CD14-positive monocyte (primary cell): ENCODE results near the gene GPLD1. TPM values are rescaled to one million over a fixed set of nuclear protein-coding genes. Genes with fewer than 3 reads are reported as not detected.

Experiments used
- DNase-seq, 3 donors: peaks; one replicate each; pipeline ENCODE4 v3.0.0-alpha.2; 2011 to 2022
- H2AFZ ChIP-seq: 2 replicates; pipeline ENCODE4 v1.6.0; 2012; ENCODE audit warnings: mild to moderate bottlenecking, low read depth, low read length, inconsistent platforms; ENCODE audit not compliant: insufficient read depth, poor library complexity, severe bottlenecking
- H3K27ac ChIP-seq, 2 donors: 1 replicate in 1 of 2; 2 replicates in 1 of 2; pipeline ENCODE4 v1.5.1; 2012 to 2013; ENCODE audit warnings: low read length in 2 of 2, control low read depth in 1 of 2, inconsistent platforms in 1 of 2, low read depth in 1 of 2, mild to moderate bottlenecking in 1 of 2
- H3K27me3 ChIP-seq, 2 donors: one replicate each; pipeline versions ENCODE4 v1.6.0 to v1.6.1; 2011 to 2013; ENCODE audit warnings: low read length in 2 of 2; ENCODE audit not compliant: control insufficient read depth in 2 of 2, insufficient read depth in 2 of 2
- H3K36me3 ChIP-seq, 2 donors: replicated peaks in 1 of 2; 1 replicate in 1 of 2; 2 replicates in 1 of 2; pipeline versions ENCODE4 v1.5.1 to v1.6.1; 2012 to 2013; ENCODE audit warnings: low read length in 2 of 2, control low read depth in 1 of 2, inconsistent platforms in 1 of 2, mild to moderate bottlenecking in 1 of 2; ENCODE audit not compliant: insufficient read depth in 2 of 2, control insufficient read depth in 1 of 2
- H3K4me1 ChIP-seq, 2 donors: 1 replicate in 1 of 2; 2 replicates in 1 of 2; pipeline versions ENCODE4 v1.5.1 to v1.6.1; 2012 to 2013; ENCODE audit warnings: low read length in 2 of 2, control low read depth in 1 of 2, inconsistent platforms in 1 of 2, mild to moderate bottlenecking in 1 of 2, moderate library complexity in 1 of 2; ENCODE audit not compliant: insufficient read depth in 2 of 2, control insufficient read depth in 1 of 2
- H3K4me2 ChIP-seq: replicated peaks from 2 replicates; pipeline ENCODE3; 2012; ENCODE audit warnings: low read length, moderate library complexity, mild to moderate bottlenecking; ENCODE audit not compliant: poor library complexity, severe bottlenecking; ENCODE audit errors: extremely low read depth
- H3K4me3 ChIP-seq, 3 experiments: fragments of 200-600 bp in 1 of 3; sonication (generic) in 1 of 3; replicated peaks in 1 of 3; 1 replicate in 2 of 3; 2 replicates in 1 of 3; pipeline ENCODE4 v1.5.1; 2011 to 2013; ENCODE audit warnings: low read length in 3 of 3, mild to moderate bottlenecking in 3 of 3, control low read depth in 2 of 3, low read depth in 2 of 3, inconsistent platforms in 1 of 3, moderate library complexity in 1 of 3
- H3K79me2 ChIP-seq: 2 replicates; pipeline ENCODE4 v1.6.0; 2012; ENCODE audit warnings: mild to moderate bottlenecking, control low read depth, inconsistent platforms, low read length, moderate library complexity; ENCODE audit not compliant: insufficient read depth
- H3K9ac ChIP-seq: 2 replicates; pipeline ENCODE4 v1.6.0; 2017; ENCODE audit warnings: low read length, mild to moderate bottlenecking; ENCODE audit not compliant: insufficient read depth, poor library complexity, severe bottlenecking
- H3K9me3 ChIP-seq, 2 donors: replicated peaks in 1 of 2; 1 replicate in 1 of 2; 2 replicates in 1 of 2; pipeline versions ENCODE4 v1.5.1 to v1.6.1; 2012 to 2013; ENCODE audit warnings: low read length in 2 of 2, control low read depth in 1 of 2; ENCODE audit not compliant: control insufficient read depth in 1 of 2, insufficient read depth in 1 of 2
- H4K20me1 ChIP-seq: 2 replicates; pipeline ENCODE4 v1.6.0; 2012; ENCODE audit warnings: mild to moderate bottlenecking, low read length, control low read depth, moderate library complexity; ENCODE audit not compliant: insufficient read depth
- H3K27ac Mint-ChIP-seq, 7 donors: one replicate each; pipeline ENCODE4 v1.8.0; 2020; ENCODE audit warnings: mild to moderate bottlenecking in 7 of 7, mixed read lengths in 7 of 7, moderate library complexity in 6 of 7, inconsistent platforms in 2 of 7
- H3K27me3 Mint-ChIP-seq, 3 donors: one replicate each; pipeline ENCODE4 v1.8.0; 2021 to 2022; ENCODE audit warnings: low read depth in 3 of 3, mild to moderate bottlenecking in 3 of 3, mixed read lengths in 3 of 3, moderate library complexity in 3 of 3, inconsistent platforms in 1 of 3
- H3K36me3 Mint-ChIP-seq, 2 donors: one replicate each; pipeline ENCODE4 v1.8.0; 2020; ENCODE audit warnings: mixed read lengths in 2 of 2, inconsistent platforms in 1 of 2, mild to moderate bottlenecking in 1 of 2
- H3K4me1 Mint-ChIP-seq: one replicate; pipeline ENCODE4 v1.8.0; 2020; ENCODE audit warnings: mild to moderate bottlenecking, mixed read lengths
- H3K4me3 Mint-ChIP-seq, 2 donors: one replicate each; pipeline ENCODE4 v1.8.0; 2020; ENCODE audit warnings: mild to moderate bottlenecking in 2 of 2, mixed read lengths in 2 of 2, moderate library complexity in 1 of 2
- H3K9me3 Mint-ChIP-seq, 7 donors: one replicate each; pipeline ENCODE4 v1.8.0; 2020 to 2022; ENCODE audit warnings: mixed read lengths in 7 of 7, mild to moderate bottlenecking in 6 of 7, moderate library complexity in 6 of 7, inconsistent platforms in 2 of 7
- CTCF ChIP-seq: fragments of 200-600 bp; IDR thresholded peaks from one replicate; pipeline ENCODE4 v1.8.0; 2022; ENCODE audit warnings: antibody characterized with exemption, mild to moderate bottlenecking
- WGBS: methylation state at CpG from one replicate; pipeline ENCODE4 v1.1.5; 2013; ENCODE audit warnings: missing lambda C conversion rate; ENCODE audit not compliant: insufficient coverage; 5-methylcytosine and 5-hydroxymethylcytosine counted together
- intact Hi-C, 2 donors: fragments of 100-400 bp; cut with micrococcal nuclease; formaldehyde crosslinking; loops; one replicate each; pipeline versions ENCODE4 v1.15.0 to v1.15.1; 2023
- polyA plus RNA-seq, 3 donors: library from polyadenylated mRNA; depleted of rRNA in 1 of 3; unstranded in 2 of 3; stranded (reverse) in 1 of 3; fragments of 300-500 nt in 2 of 3; fragments of >200 nt in 1 of 3; fragmentation: Illumina TruSeq in 2 of 3; gene quantifications; 1 replicate in 2 of 3; 2 replicates in 1 of 3; pipeline ENCODE4 v1.2.3, GENCODE V29; 2012 to 2021

Gene GPLD1
- polyA plus RNA-seq, 3 donors, result not detected

DNA sequence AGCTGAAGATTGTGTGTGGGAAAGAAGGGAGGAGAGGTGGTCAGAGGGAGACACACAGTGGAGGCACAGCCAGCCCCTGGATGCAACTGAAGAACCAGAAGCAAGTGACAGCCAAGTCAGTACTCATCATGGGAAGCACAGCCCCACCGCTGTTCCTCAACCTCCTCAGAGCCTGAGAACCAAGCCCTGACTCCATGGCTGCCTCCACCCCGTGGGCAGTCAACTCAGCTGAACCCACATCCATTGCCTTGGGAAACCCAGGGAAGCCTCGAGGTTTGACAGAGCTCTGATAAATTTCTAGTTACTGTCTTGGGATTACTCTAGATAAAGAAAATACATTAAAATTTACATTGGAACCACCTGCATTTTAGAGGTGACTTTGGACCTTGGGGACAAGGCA is 35.0 kb upstream of the GPLD1 start:
- no peak overlapping the region for H3K9ac ChIP-seq
- no peak overlapping the region for H3K4me2 ChIP-seq
- Mint-ChIP-seq H3K36me3 (no peaks in the 10 kb centered on the region), H3K27ac (no peak overlapping the region), H3K4me1 (peaks cover 8% of the 10 kb centered on the region), H3K27me3 (no peaks in the 10 kb centered on the region), H3K9me3 (no peaks in the 10 kb centered on the region), H3K4me3 (no peak overlapping the region)
- no peak overlapping the region for H3K27ac ChIP-seq
- H3K79me2 ChIP-seq, result no peaks in the 10 kb centered on the region
- no peaks in the 10 kb centered on the region for H3K9me3 ChIP-seq
- intact Hi-C loops, result no loop called here
- H3K27me3 ChIP-seq, result no peaks in the 10 kb centered on the region
- no peak overlapping the region for H2AFZ ChIP-seq
- DNase-seq, result no peak
- no peaks in the 10 kb centered on the region for H3K36me3 ChIP-seq
- 55% methylated on average over 2 of the region's 3 CpGs for WGBS
- H3K4me1 ChIP-seq, result no peaks in the 10 kb centered on the region
- no peak overlapping the region for H3K4me3 ChIP-seq
- no peak for TF ChIP-seq CTCF
- H4K20me1 ChIP-seq, result no peaks in the 10 kb centered on the region

GRCh38 chr6:24522228-24523176 is 33.1 kb upstream of the GPLD1 start:
- Mint-ChIP-seq H3K4me3 (no peak overlapping the region), H3K9me3 (no peaks in the 10 kb centered on the region), H3K27me3 (no peaks in the 10 kb centered on the region), H3K4me1 (peaks cover 8% of the 10 kb centered on the region), H3K36me3 (no peaks in the 10 kb centered on the region), H3K27ac (peak overlapping the region in 1 of 7 donors; percentile 42)
- Histone ChIP-seq H3K27me3 (no peaks in the 10 kb centered on the region), H3K4me2 (no peak overlapping the region), H3K9me3 (no peaks in the 10 kb centered on the region), H4K20me1 (no peaks in the 10 kb centered on the region), H3K36me3 (no peaks in the 10 kb centered on the region), H3K79me2 (no peaks in the 10 kb centered on the region), H3K4me3 (no peak overlapping the region), H2AFZ (no peak overlapping the region), H3K9ac (no peak overlapping the region), H3K27ac (no peak overlapping the region), H3K4me1 (no peaks in the 10 kb centered on the region)
- no peak for TF ChIP-seq CTCF
- intact Hi-C loops, result no loop called here
- no peak for DNase-seq
- 69% methylated on average over 8 of the region's 13 CpGs for WGBS
